ENCODE results near the gene ZNF418. TPM values are rescaled to one million over a fixed set of nuclear protein-coding genes. Genes with fewer than 3 reads are reported as not detected.

Gene ZNF418
- total and polyA plus RNA-seq, 2 of the 13 experiments (the other 11 are each of a cell fraction or from before 2014, with no cell fraction given), result 0.07 to 0.27 TPM

DNA sequence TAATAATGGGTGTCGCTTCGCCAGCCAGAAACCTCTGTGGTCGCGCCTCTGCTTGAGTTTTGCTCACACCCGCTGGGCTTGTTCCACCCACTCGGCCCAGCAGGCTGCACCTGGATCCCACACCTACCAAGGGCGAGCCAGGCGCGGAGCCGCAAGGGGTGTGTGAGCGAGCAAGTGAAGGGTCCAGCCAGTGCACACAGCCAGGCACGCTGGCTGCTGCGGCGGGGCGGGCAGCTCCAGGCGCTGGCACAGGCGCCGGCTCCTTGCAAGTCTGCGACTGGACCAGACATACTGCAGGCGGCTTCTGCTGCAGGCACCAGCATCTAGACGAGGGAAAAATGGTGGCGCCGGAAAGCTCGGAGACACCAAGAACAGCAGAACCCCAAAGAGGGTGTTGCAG lies 14.1 kb upstream of the ZNF418 start:
- TF ChIP-seq SALL2 (CRISPR knock-in tag; IDR thresholded peaks at IDR 0.05) (no peak), RCOR2 (CRISPR knock-in tag; IDR thresholded peaks at IDR 0.05) (no peak), ZFP41 (CRISPR knock-in tag; IDR thresholded peaks at IDR 0.05; ENCODE audit: borderline replicate concordance) (no peak), CHCHD3 (CRISPR knock-in tag; IDR thresholded peaks at IDR 0.05) (no peak), NCOA5 (CRISPR knock-in tag; IDR thresholded peaks at IDR 0.05) (no peak)
- TF ChIP-seq, protein P1, sequence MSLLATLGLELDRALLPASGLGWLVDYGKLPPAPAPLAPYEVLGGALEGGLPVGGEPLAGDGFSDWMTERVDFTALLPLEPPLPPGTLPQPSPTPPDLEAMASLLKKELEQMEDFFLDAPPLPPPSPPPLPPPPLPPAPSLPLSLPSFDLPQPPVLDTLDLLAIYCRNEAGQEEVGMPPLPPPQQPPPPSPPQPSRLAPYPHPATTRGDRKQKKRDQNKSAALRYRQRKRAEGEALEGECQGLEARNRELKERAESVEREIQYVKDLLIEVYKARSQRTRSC (CRISPR knock-in tag; IDR thresholded peaks at IDR 0.05; ENCODE audit: low read depth), result no peak
- DNase-seq (ENCODE audit: low spot score) (no peak), ATAC-seq (no peak), FAIRE-seq (no peak)
- no peak overlapping the region for H3K27ac ChIP-seq (ENCODE audit: extremely low read length, insufficient read depth, low read length)
- H3K9me3 ChIP-seq (ENCODE audit: low read length), result peaks cover 51% of the 10 kb centered on the region
- no peak overlapping the region for H3K9ac ChIP-seq (ENCODE audit: insufficient read depth, low read depth, low read length)
- peaks cover 21% of the 10 kb centered on the region for H3K79me2 ChIP-seq (ENCODE audit: insufficient read depth, low read length)
- H3K36me3 ChIP-seq (replicated peaks in 1 of 2; ENCODE audit: control insufficient read depth in 1 of 2, insufficient read depth in 2 of 2, low read length in 2 of 2), result no peaks in the 10 kb centered on the region
- no peaks in the 10 kb centered on the region for H4K20me1 ChIP-seq (ENCODE audit: insufficient read depth, low read length)
- H3K4me2 ChIP-seq (ENCODE audit: low read depth, low read length), result no peak overlapping the region
- no peak overlapping the region for H3K4me3 ChIP-seq (replicated peaks in 1 of 3; ENCODE audit: insufficient read depth in 1 of 3, low read depth in 2 of 3, low read length in 3 of 3)
- no peaks in the 10 kb centered on the region; a peak in 1 of 5 replicates for H3K27me3 ChIP-seq (ENCODE audit: control insufficient read depth in 1 of 2, insufficient read depth in 2 of 2, low read length in 2 of 2)
- BruUV-seq (replicated peaks), result no TSS peak
- in situ Hi-C loops (cut with HindIII; ENCODE audit: extremely low pct_ligation_motif_present, low pct_unique_long_range_greater_than_20kb), result no loop called here
- H2AFZ ChIP-seq (ENCODE audit: low read length), result no peak overlapping the region
- peaks cover 15% of the 10 kb centered on the region for H3K4me1 ChIP-seq (ENCODE audit: insufficient read depth, low read length)
- intact Hi-C loops (cut with micrococcal nuclease; ENCODE audit: unreplicated experiment), result no loop called here
- WGBS (ENCODE audit: low lambda C conversion rate), result 94% methylated on average over 18 of the region's 24 CpGs
- POLR2A ChIA-PET, result interaction anchor here (2.0 kb wide), 1 partner anchor 53 kb away, joined by 5 read pairs; the partner anchor contains the start of gene ZNF606
- CTCF ChIA-PET (ENCODE audit: low intra/inter-chr PET ratio, low total read pairs), result no interaction called here

DNA sequence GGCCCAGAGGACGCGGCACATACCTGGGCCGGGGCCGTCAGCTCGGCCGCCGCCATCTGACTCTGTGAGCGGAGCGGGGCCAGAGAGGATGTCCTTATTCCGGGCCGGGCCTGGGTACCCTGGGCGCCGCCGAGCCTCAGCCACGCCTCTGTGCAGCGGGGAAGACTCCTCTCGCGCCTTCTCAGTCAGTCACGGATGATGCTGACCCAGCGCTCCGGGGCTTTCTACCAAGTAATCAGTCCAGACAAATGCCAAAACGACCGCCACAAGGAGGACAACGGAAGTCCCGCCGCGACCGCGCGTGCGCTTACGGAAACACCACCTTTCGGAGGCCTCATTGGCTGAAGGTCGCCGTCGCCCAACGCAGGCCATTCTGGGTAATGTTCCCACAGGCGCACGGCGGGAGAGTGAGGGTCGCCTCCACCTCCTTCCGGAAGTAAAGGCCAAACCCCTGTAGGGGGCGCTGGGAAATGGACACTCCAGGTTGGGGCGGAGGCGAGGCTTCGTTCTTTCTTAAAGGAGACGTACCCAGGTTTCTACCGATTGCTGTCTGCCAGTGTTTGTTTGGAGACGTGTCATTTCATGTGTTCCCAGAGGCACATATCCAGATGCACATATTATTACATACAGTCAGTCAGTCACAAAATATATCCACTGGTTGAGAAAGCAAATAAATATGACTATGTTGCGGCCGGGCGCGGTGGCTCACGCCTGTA lies 12.4 kb upstream of the ZNF418 start, which contains the start of gene ZNF256:
Gene ZNF256, minus strand, starts transcription at position 288 of the 716 bp plus-strand sequence. Its CDS starts 232 bp downstream, at position 56.
- Histone ChIP-seq H3K36me3 (replicated peaks in 1 of 2; ENCODE audit: control insufficient read depth in 1 of 2, insufficient read depth in 2 of 2, low read length in 2 of 2) (peaks cover 2 to 13% of the 10 kb centered on the region in 2 experiments; a peak in 3 of 5 replicates), H3K4me1 (ENCODE audit: insufficient read depth, low read length) (peaks cover 15% of the 10 kb centered on the region), H3K27me3 (ENCODE audit: control insufficient read depth in 1 of 2, insufficient read depth in 2 of 2, low read length in 2 of 2) (no peaks in the 10 kb centered on the region; a peak in 1 of 5 replicates), H3K9ac (ENCODE audit: insufficient read depth, low read depth, low read length) (peak within 1 kb of the TSS; percentile 84), H2AFZ (ENCODE audit: low read length) (no peak within 1 kb of the TSS), H4K20me1 (ENCODE audit: insufficient read depth, low read length) (no peaks in the 10 kb centered on the region), H3K27ac (ENCODE audit: extremely low read length, insufficient read depth, low read length) (peak within 1 kb of the TSS; percentile 60), H3K4me2 (ENCODE audit: low read depth, low read length) (peak within 1 kb of the TSS; percentile 90), H3K4me3 (replicated peaks in 1 of 3; ENCODE audit: insufficient read depth in 1 of 3, low read depth in 2 of 3, low read length in 3 of 3) (peak within 1 kb of the TSS; percentile 76 to 90 (median 88)), H3K9me3 (ENCODE audit: low read length) (peaks cover 36% of the 10 kb centered on the region), H3K79me2 (ENCODE audit: insufficient read depth, low read length) (peaks cover 21% of the 10 kb centered on the region)
- ChIA-PET POLR2A (interaction anchor here (0.8 to 2.0 kb wide), 2 partner anchors 55 to 201 kb away, joined by 3 to 5 read pairs; partner anchors contain the start of genes ZNF606 and ZNF776), CTCF (ENCODE audit: low intra/inter-chr PET ratio, low total read pairs) (interaction anchor here (1.3 kb wide), 1 partner anchor 208 kb away, joined by 7 read pairs; no protein-coding TSS in a partner anchor)
- WGBS (ENCODE audit: low lambda C conversion rate), result 44% methylated on average over 11 of the region's 54 CpGs
- in situ Hi-C loops (cut with HindIII; ENCODE audit: extremely low pct_ligation_motif_present, low pct_unique_long_range_greater_than_20kb) (no loop called here), intact Hi-C loops (cut with micrococcal nuclease; ENCODE audit: unreplicated experiment) (loop anchor here (1.0 kb wide), 2 partner anchors 55 to 207 kb away; partner anchors contain the start of gene ZNF606)
- peak; percentile 93 for DNase-seq (ENCODE audit: low spot score)
- peak; percentile 90 for FAIRE-seq
- BruUV-seq (replicated peaks), result no TSS peak
- peak; percentile 99 for ATAC-seq
- no peak for TF ChIP-seq HOXD1 (CRISPR knock-in tag; IDR thresholded peaks at IDR 0.05)
- TF ChIP-seq, protein P2, sequence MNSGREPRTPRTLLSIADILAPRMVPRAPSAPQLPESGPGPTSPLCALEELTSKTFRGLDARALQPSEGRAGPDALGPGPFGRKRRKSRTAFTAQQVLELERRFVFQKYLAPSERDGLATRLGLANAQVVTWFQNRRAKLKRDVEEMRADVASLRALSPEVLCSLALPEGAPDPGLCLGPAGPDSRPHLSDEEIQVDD (CRISPR knock-in tag; IDR thresholded peaks at IDR 0.05; ENCODE audit: borderline replicate concordance), result no peak
- no peak for TF ChIP-seq ZNF292 (CRISPR knock-in tag; IDR thresholded peaks at IDR 0.05; ENCODE audit: borderline replicate concordance, low read depth)
- TF ChIP-seq, protein P3, sequence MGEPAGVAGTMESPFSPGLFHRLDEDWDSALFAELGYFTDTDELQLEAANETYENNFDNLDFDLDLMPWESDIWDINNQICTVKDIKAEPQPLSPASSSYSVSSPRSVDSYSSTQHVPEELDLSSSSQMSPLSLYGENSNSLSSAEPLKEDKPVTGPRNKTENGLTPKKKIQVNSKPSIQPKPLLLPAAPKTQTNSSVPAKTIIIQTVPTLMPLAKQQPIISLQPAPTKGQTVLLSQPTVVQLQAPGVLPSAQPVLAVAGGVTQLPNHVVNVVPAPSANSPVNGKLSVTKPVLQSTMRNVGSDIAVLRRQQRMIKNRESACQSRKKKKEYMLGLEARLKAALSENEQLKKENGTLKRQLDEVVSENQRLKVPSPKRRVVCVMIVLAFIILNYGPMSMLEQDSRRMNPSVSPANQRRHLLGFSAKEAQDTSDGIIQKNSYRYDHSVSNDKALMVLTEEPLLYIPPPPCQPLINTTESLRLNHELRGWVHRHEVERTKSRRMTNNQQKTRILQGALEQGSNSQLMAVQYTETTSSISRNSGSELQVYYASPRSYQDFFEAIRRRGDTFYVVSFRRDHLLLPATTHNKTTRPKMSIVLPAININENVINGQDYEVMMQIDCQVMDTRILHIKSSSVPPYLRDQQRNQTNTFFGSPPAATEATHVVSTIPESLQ (CRISPR knock-in tag; conservative IDR thresholded peaks at IDR 0.05), result 0 out of 2 replicates have a peak, but pooled peaks have one; percentile 42
- TF ChIP-seq ARNT2 (CRISPR knock-in tag; IDR thresholded peaks at IDR 0.05; ENCODE audit: low read depth), result peak; percentile 37; the same call in 1 of the 2 replicates
- TF ChIP-seq ZSCAN9 (CRISPR knock-in tag; IDR thresholded peaks at IDR 0.05; ENCODE audit: borderline replicate concordance), result no peak
- TF ChIP-seq ZNF777 (CRISPR knock-in tag; IDR thresholded peaks at IDR 0.05), result peak; percentile 48; the same call in 1 of the 2 replicates
- no peak for TF ChIP-seq PITX1 (CRISPR knock-in tag; IDR thresholded peaks at IDR 0.05)
- TF ChIP-seq ZNF34 (CRISPR knock-in tag; IDR thresholded peaks at IDR 0.05; ENCODE audit: borderline replicate concordance), result 0 out of 2 replicates have a peak, but pooled peaks have one; percentile 54

Measured in HepG2 (cell line).